GM18951 (cell line): ENCODE data around the gene ETV3.

Experiments used
- POLR2A ChIP-seq: IDR thresholded peaks from 4 replicates; pipeline ENCODE4 v1.6.1; 2011; ENCODE audit warnings: mild to moderate bottlenecking; ENCODE audit not compliant: insufficient read length, insufficient read depth; ENCODE audit errors: extremely low read depth
- in situ Hi-C: fragments of 300-500 bp; cut with MboI; formaldehyde crosslinking; loops from one replicate; pipeline ENCODE4 v1.12.0; 2022; ENCODE audit warnings: low sequenced_read_pairs, mixed read lengths, inconsistent platforms; ENCODE audit not compliant: unreplicated experiment

Gene ETV3

DNA sequence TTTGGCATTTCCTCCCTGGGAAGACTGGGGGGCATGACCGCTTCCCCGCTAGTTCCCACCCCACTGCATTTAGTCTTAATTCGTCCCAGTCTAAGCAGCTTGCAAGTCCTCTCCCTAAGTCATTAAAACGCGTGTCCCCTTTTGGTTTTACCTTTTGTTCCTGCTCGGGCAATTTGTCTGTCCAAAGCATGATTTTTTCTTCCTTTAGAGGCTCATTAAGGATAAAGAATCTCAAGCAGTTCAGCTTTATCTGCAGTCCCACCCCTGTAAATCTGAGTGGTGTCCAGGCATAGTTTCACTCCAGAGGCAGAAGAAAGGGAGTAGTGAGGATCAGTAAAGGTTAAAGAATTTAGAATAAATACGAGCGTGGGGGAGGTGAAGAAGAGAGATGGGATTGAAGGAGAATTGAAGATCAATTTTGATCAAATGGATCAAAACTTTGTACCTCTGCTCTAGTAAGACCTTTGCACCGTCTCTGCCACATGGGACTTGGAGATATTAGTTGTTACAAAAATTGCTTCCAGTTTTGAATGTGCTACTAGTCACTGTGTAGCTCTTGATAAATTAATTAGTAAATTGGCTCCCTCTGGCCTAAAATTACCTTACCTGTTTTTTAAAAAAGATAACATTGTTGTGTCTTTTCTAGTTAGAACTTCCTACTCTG, 989 bp upstream of the ETV3 start:
- no peak for TF ChIP-seq POLR2A

DNA sequence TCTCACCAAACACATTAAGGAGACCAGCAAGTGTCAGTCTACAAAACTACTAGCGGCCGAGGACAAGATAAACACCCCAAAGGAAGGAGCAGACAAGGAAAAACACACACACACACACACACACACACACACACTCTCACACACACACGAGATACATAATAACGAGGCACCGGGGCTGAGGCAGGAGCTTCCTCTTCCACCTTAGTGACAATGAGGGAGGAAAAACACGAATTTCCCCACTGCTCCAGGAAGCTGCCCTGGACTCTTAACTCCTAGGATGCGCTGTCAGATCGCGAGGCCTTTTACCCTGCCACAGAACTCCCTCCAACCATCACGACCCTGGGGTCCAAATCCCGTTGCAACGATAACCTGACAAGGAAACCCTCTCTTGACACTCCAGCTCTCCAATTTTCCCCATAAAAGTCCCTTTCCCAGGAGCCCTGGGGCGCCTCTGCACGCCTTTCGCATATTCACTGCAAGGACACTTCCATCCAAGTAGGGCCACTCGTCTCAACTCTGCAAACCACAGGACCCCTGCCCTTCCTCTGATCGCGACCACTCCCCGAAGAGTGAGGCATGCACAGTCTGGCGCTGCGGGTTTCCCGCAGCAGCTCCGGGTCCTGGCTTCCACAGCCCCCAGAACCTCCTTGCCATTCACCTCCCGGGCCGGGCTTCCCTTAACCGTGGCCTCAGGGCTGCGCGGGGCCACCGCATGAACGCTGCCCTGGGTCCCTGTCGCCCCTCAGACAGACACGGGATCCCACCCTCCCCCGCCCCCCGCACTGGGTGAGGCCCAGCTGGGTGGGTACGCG, 581 bp downstream of the ETV3 start:
- no peak for TF ChIP-seq POLR2A
- in situ Hi-C loops: no loop called here

More for the DNA sequence above, 989 bp upstream of the ETV3 start:
- in situ Hi-C loops: no loop called here

GRCh38 chr1:157137046-157137407, 1.2 kb downstream of the ETV3 start:
- no peak for TF ChIP-seq POLR2A
- in situ Hi-C loops: no loop called here

DNA sequence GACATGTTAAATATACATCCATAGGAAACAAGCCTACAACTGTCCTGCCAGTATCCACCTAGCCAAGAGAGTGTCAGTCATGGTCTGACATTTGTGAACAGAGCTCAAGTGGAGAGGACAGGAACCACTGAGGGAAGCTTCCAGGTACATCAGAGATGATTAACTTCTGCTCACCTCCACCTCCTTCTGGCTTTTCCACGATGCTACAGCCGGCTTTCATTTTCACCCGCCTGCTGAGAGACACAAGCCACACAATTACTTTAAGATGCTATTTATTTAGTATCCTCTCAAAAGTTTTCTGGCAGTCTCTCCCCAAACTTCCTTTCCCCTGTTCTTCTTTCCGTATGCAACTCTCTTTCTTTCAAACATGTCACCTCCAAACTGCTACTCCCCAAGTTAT, 2.1 kb downstream of the ETV3 start:
- in situ Hi-C loops: no loop called here
- no peak for TF ChIP-seq POLR2A

DNA sequence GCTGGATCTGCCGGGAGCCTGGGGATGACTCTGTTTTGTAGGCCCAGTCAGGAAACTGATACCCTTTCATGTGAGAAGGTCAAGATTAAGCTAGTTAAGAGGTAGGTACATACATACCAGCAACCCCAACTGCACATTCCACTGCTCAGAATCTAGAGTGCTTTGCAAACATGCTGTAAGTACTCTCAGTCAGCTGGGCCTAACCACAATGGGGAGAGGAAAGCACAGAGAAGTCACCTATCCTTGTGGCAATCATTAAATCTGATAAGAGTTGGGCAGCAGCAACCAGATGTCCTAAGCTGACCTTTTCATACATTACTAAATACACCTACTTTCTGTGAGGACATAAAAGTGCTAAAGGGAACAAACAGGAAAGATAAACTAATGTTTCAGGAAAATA, 2.5 kb downstream of the ETV3 start:
- in situ Hi-C loops: no loop called here
- no peak for TF ChIP-seq POLR2A

DNA sequence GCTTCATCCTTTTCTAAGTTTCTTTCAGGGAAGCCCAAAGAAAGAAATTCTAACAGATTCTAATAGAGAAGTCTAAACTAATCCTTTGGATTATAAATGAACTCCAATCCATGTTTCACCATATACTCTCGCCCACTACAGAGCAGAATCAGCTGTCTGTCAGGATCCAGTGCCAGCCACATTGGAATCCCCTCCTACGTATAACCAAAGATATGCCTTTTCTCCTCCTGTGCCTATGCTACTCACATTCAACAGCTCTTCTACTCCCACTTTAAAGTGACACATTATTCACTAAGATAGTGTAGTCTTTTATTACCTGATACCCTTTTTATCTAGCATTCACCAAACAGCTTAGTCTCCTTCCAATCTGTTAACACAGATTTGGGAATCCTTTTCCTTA, 3.1 kb downstream of the ETV3 start:
- no peak for TF ChIP-seq POLR2A
- in situ Hi-C loops: no loop called here

DNA sequence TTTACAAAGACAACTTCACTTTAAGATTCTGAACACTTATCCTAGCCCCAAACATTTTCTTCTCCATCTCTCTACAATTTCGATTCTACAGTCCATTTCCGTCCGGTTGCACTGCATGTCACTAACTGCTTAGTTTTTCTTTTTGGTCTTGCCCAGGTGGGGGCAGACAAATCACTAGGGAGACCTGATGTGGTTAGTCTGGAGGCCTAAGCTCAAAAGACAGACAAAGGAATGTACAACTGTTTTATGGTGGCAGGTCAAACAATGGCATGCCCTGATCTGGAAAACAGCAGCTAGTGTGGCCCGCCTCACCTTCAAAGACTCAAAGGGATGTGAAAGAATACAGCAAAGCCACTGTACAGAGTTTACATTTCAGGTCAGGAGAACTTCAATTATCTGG, 3.8 kb downstream of the ETV3 start:
- in situ Hi-C loops: no loop called here
- TF ChIP-seq POLR2A: no peak

DNA sequence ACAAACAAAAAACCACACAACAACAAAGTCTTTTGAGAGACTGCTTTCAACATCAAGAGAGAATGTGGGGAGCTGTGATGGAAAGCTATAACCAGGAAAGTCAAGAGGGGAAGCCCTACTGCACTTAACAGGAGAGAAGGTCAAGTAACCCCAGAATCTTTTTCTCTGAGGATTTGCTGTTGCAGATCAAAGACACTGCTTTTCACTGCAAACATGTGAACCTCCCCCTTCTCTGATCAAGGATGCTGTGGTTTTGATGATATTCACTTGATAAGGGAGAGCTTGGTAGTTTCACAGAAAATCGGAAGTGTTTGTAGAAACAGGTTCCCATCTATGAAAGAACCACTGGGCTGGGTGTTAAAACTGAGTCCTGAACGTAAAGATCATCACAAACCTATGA, 4.8 kb downstream of the ETV3 start:
- in situ Hi-C loops: no loop called here
- no peak for TF ChIP-seq POLR2A

DNA sequence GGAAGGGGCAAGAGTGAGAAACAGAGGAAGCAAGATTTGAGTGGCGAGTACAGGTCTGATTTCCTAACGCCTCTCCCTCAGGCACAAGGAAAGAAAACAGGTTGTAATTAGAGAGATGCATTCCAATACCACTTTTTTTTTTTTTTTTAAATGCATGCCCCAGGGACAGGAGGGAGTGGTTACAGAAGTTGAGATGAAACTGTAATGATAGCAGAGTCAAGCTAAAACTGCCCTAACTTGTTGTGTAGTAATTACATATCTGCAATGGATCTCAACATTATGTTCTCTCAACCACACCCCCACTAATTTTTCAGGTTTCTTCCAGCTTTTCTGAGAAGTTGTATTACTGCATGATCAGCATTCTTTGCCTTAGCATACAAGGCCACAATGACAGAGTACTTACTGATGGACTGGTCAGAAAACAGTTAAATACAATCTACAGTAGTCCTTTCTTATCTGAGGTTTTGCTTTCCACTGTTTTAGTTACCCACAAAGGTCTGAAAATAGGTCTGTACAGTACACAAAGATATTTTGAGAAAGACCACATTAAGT, 5.5 kb downstream of the ETV3 start:
- TF ChIP-seq POLR2A: no peak
- in situ Hi-C loops: no loop called here

- no peak for TF ChIP-seq POLR2A
- in situ Hi-C loops: no loop called here
Observed at GRCh38 chr1:157132111-157132510, 6.1 kb downstream of the ETV3 start.

DNA sequence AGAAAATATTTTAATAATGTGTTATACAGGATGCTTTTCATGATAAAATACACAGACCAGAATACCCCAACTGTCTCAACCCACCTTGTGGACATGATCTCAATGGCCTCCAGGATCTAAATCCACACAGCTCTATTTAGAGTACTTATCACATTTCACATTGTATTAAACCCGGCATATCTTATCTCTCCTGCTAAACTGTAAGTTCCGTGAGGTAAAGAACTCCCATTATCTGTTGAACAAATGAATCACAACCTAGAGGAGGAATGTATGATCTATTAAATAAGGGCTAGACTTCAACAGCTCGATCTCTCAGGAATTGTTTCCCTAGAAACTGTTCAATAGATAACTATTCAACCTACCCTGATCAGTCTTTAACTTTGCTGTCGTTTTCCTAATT, 6.9 kb downstream of the ETV3 start:
- in situ Hi-C loops: no loop called here
- TF ChIP-seq POLR2A: no peak

DNA sequence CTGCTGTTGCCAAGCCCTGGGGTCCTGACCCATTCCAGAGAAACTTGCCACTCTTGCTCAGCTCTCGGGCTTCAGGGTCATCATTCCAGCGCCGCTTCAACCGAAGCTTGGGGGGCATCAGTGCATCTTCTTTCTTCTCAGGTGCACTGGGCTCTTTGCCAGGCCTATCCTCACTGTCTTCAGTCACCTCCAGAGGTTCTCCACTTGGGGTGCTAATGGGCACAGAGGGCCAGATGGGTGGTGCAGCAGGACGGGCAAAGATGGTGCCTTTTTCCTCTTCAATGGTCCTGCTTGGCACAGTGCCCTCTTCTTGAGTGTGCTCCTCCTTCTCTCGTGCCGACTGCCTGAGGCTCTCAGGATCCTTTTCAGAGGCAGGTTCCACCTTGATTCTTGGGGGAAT, 13.3 kb downstream of the ETV3 start:
- no peak for TF ChIP-seq POLR2A
- in situ Hi-C loops: no loop called here

DNA sequence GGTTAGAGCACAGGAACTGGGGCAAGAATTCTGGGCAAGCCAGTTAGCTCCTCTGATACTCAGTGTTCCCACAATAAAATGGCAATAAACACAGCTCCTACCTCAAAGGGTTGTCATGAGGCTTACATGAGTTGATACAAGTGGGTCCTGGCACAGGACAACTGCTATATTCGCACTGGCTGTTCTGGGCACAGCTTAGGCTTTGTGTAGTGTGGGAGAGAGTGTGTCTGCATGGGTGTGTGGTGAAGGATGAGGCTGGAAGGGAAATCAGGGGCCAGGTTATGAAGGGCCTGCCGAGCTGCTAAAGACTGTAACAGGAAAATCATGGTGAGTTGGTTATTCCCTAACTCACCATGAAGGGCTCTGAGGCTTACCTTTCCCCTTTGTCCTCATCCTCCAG, 18.7 kb downstream of the ETV3 start:
- in situ Hi-C loops: no loop called here
- TF ChIP-seq POLR2A: no peak

DNA sequence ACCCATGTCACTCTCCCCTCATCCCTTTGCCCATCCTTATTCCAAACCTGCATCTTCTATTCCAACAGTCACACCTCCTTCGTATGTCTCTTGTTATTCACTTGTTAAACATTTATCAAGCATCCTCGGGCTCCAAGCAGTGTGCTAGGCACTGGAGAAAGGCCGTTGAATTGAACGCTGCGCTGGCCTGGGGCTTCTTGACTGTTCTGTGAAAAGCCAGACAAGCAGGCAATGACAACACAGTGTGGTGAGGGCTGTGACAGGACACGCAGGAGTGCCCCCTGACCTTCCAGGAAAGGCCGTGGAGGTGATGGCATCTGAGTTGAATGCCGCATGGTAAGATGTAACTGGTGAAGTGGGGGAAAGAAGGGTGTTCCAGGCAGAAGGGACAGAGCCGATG, 19.2 kb downstream of the ETV3 start:
- TF ChIP-seq POLR2A: no peak
- in situ Hi-C loops: no loop called here

- in situ Hi-C loops: no loop called here
- no peak for TF ChIP-seq POLR2A
Observed at GRCh38 chr1:157117527-157118057, 20.6 kb downstream of the ETV3 start.
